Measurements from ENCODE around the gene MAP3K1. TPM values are rescaled to one million over a fixed set of nuclear protein-coding genes. Genes with fewer than 3 reads are reported as not detected.

MAP3K1 gene
- total RNA-seq, 1 donor from 2014 or later, result 28.7 TPM

- Histone ChIP-seq H3K36me3 (peaks cover 86% of the 10 kb centered on the region), H3K27ac (no peak overlapping the region), H3K9me3 (no peaks in the 10 kb centered on the region), H3K4me3 (no peak overlapping the region), H3K27me3 (ENCODE audit: low read depth) (no peaks in the 10 kb centered on the region), H3K4me1 (no peaks in the 10 kb centered on the region)
- intact Hi-C loops (cut with DNase I), result no loop called here
- ATAC-seq (no peak), DNase-seq (no peak)
- no peak for TF ChIP-seq CTCF (IDR thresholded peaks at IDR 0.05)
Observed at GRCh38 chr5:56871777-56872176, 56.4 kb downstream of the MAP3K1 start.

DNA sequence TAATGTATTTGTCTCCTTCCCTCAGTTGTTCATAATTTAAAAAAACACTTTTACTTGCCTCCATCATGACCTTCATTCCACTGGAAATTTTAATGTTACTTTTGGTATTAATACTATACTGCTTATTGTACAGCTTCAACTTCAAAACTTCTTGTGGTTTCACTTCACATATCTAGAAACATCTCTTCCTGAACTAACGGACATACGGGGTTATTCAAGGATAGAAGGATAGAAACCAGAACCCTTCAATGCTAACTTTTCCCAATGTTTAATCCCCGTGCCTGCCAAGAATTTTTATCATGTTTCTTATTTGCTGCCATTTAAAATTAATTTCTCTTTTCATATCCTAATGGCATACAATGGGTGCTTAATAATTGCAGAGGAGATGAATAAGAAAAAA, 57.7 kb downstream of the MAP3K1 start:
- peaks cover 85% of the 10 kb centered on the region for H3K36me3 ChIP-seq
- H3K9me3 ChIP-seq, result no peaks in the 10 kb centered on the region
- no peak overlapping the region for H3K27ac ChIP-seq
- ATAC-seq (no peak), DNase-seq (no peak)
- H3K4me3 ChIP-seq, result no peak overlapping the region
- intact Hi-C loops (cut with DNase I), result no loop called here
- no peak for TF ChIP-seq CTCF (IDR thresholded peaks at IDR 0.05)
- no peaks in the 10 kb centered on the region for H3K27me3 ChIP-seq (ENCODE audit: low read depth)
- H3K4me1 ChIP-seq, result no peaks in the 10 kb centered on the region

DNA sequence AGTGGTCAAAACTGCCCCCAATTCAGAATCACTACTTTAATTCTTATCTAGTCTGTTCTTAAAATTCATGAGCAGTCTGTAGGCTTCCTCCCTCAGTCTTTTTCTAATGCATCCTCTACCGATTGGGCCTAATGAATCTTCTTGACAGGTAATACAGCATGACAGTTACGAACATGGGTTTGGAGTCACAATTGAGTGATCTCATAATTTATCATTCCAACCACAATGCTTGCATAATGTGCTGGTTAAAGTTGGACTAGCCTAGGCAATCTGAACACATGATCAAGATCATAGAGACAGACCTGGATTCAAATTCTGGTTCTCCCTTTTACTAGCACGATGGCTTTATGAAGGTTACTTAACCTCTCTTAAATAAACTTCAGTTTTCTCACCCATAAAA, 61.0 kb downstream of the MAP3K1 start:
- H3K27me3 ChIP-seq (ENCODE audit: low read depth), result no peaks in the 10 kb centered on the region
- H3K4me3 ChIP-seq, result no peak overlapping the region
- H3K27ac ChIP-seq, result no peak overlapping the region
- H3K36me3 ChIP-seq, result peaks cover 95% of the 10 kb centered on the region
- no peak for TF ChIP-seq CTCF (IDR thresholded peaks at IDR 0.05)
- intact Hi-C loops (cut with DNase I), result no loop called here
- ATAC-seq, result no peak
- H3K4me1 ChIP-seq, result no peaks in the 10 kb centered on the region
- no peaks in the 10 kb centered on the region for H3K9me3 ChIP-seq
- no peak for DNase-seq

DNA sequence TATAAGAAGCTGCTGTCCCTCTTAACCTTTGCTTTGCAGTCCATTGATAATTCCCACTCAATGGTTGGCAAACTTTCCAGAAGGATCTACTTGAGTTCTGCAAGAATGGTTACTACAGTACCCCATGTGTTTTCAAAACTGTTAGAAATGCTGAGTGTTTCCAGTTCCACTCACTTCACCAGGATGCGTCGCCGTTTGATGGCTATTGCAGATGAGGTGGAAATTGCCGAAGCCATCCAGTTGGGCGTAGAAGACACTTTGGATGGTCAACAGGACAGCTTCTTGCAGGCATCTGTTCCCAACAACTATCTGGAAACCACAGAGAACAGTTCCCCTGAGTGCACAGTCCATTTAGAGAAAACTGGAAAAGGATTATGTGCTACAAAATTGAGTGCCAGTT, 66.2 kb downstream of the MAP3K1 start:
- Histone ChIP-seq H3K27me3 (ENCODE audit: low read depth) (no peaks in the 10 kb centered on the region), H3K9me3 (no peaks in the 10 kb centered on the region), H3K36me3 (peaks cover 99% of the 10 kb centered on the region), H3K4me1 (no peaks in the 10 kb centered on the region), H3K27ac (no peak overlapping the region), H3K4me3 (no peak overlapping the region)
- intact Hi-C loops (cut with DNase I), result no loop called here
- ATAC-seq (no peak), DNase-seq (no peak)
- no peak for TF ChIP-seq CTCF (IDR thresholded peaks at IDR 0.05)

GRCh38 chr5:56893251-56893951, 78.1 kb downstream of the MAP3K1 start:
- ATAC-seq (no peak), DNase-seq (no peak)
- Histone ChIP-seq H3K4me1 (no peaks in the 10 kb centered on the region), H3K4me3 (no peak overlapping the region), H3K36me3 (peaks cover 53% of the 10 kb centered on the region), H3K9me3 (no peaks in the 10 kb centered on the region), H3K27me3 (ENCODE audit: low read depth) (no peaks in the 10 kb centered on the region), H3K27ac (no peak overlapping the region)
- intact Hi-C loops (cut with DNase I), result no loop called here
- TF ChIP-seq CTCF (IDR thresholded peaks at IDR 0.05), result no peak

Data from lower lobe of right lung (tissue), 2 donors.